ENCODE measurements around the gene NET1.

DNA sequence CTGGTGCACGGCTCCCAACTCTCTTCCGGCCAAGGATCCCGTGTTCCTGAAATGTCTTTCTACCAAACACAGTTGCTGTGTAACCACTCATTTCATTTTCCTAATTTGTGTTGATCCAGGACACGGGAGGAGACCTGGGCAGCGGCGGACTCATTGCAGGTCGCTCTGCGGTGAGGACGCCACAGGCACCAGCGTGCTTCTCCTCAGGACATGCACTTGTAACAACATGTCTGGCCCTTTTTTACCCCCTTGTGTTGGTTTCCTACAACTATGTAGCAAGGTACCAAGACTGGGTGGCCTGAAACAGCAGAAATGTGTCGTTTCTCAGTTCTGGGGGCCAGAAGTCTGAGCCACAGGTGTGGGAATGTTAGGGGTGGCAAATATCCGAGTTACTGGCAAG is 68.8 kb downstream of the NET1 start:
- no peak for TF ChIP-seq CTCF (IDR thresholded peaks at IDR 0.05)
- TF ChIP-seq POLR2A (IDR thresholded peaks at IDR 0.05): no peak

Measured in thyroid gland (tissue), 4 donors.